Thymus (tissue), 11 donors: ENCODE data around the gene CAPSL. TPM values are rescaled to one million over a fixed set of nuclear protein-coding genes. Genes with fewer than 3 reads are reported as not detected.

Experiments
- DNase-seq, 9 donors: peaks; one replicate each; pipeline ENCODE4 v3.0.0-alpha.2; 2013; ENCODE audit warnings: low spot score in 9 of 9, low read depth in 6 of 9, missing footprints in 1 of 9
- H3K27ac ChIP-seq, 2 donors: one replicate each; pipeline ENCODE4 v1.5.1; 2013; ENCODE audit warnings: control low read depth in 1 of 2, low read depth in 1 of 2, low read length in 1 of 2, mild to moderate bottlenecking in 1 of 2, moderate library complexity in 1 of 2
- H3K27me3 ChIP-seq, 2 donors: one replicate each; pipeline ENCODE4 v1.5.1; 2013; ENCODE audit warnings: low read length in 1 of 2; ENCODE audit not compliant: control insufficient read depth in 2 of 2, insufficient read depth in 1 of 2
- H3K36me3 ChIP-seq, 2 donors: one replicate each; pipeline ENCODE4 v1.5.1; 2013; ENCODE audit warnings: low read length in 1 of 2, mild to moderate bottlenecking in 1 of 2, moderate library complexity in 1 of 2; ENCODE audit not compliant: control insufficient read depth in 2 of 2, insufficient read depth in 2 of 2
- H3K4me1 ChIP-seq, 2 donors: one replicate each; pipeline ENCODE4 v1.5.1; 2013; ENCODE audit warnings: low read length in 2 of 2; ENCODE audit not compliant: control insufficient read depth in 2 of 2, insufficient read depth in 2 of 2
- H3K4me3 ChIP-seq, 2 donors: one replicate each; pipeline ENCODE4 v1.5.1; 2013; ENCODE audit warnings: low read length in 2 of 2, control low read depth in 1 of 2, mild to moderate bottlenecking in 1 of 2
- H3K9me3 ChIP-seq, 2 donors: one replicate each; pipeline ENCODE4 v1.5.1; 2013; ENCODE audit warnings: low read length in 1 of 2, mild to moderate bottlenecking in 1 of 2; ENCODE audit not compliant: control insufficient read depth in 2 of 2, insufficient read depth in 1 of 2
- WGBS: extraction: QIAGEN DNeasy Blood & Tissue Kit; methylation state at CpG from one replicate; pipeline ENCODE4 v1.1.7; 2013; 5-methylcytosine and 5-hydroxymethylcytosine counted together
- polyA plus RNA-seq: library from polyadenylated mRNA; stranded (reverse); fragments of 200-250 nt; gene quantifications from one replicate; pipeline ENCODE4 v1.2.3, GENCODE V29; 2013
- total RNA-seq: library from RNA; stranded (reverse); fragments of 120-200 nt; gene quantifications from one replicate; pipeline ENCODE4 v1.2.4, GENCODE V29; 2013
- donor health status: healthy.

The CAPSL gene
- total and polyA plus RNA-seq, 2 donors: 2.6 to 4.0 TPM

DNA sequence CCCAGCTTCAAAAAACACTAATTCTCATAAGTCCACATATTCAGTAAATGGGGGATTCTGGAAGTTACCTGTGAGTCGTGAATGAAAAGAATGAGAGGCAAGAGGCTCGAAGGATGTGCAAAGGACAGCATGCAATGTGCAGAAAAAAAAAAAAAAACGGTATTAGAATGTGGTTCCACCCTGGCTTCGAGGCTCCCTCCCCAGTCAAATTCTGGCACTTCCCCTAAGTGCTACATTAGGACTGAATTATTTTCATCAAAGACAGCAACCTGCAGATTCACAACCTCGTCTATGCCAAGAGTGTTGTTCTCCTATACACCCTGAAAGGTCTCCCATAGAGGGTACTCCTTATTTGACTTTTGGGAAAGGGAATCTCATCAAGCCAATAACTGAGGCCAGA lies 16.5 kb downstream of the CAPSL start:
- no peak overlapping the region for H3K27ac ChIP-seq
- H3K36me3 ChIP-seq: peaks cover 0 to 6% of the 10 kb centered on the region in 2 donors
- DNase-seq: peak in 1 of 9 donors; percentile 59
- no peak overlapping the region for H3K4me3 ChIP-seq
- H3K9me3 ChIP-seq: peaks cover 0 to 12% of the 10 kb centered on the region in 2 donors
- 32% methylated on average over 5 of the region's 5 CpGs for WGBS
- peaks cover 26 to 39% of the 10 kb centered on the region in 2 donors for H3K4me1 ChIP-seq
- H3K27me3 ChIP-seq: no peaks in the 10 kb centered on the region

DNA sequence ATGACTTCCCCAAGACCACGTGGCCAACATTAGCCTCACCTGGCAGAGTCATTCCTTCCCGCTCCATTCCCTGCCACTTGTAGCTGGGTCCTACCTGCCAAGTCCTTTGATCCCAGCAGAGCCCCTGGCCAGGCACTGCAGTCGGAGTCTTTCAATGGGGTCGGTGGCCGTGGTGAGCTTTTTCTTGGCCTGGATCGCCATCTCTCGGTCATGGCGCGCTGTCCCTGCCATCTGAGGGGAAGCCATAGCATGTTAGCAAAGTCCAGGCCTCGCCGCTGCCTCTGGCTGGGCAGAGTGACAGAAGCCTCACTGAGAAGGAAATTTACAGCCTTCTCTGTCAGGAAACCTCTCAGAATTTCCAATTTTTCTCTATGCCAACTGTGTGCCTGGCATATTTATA lies 17.5 kb downstream of the CAPSL start:
- peak in 1 of 9 donors; percentile 24 for DNase-seq
- Histone ChIP-seq H3K27me3 (no peaks in the 10 kb centered on the region), H3K27ac (no peak overlapping the region), H3K9me3 (peaks cover 0 to 12% of the 10 kb centered on the region in 2 donors), H3K36me3 (peaks cover 0 to 6% of the 10 kb centered on the region in 2 donors), H3K4me3 (no peak overlapping the region), H3K4me1 (peaks cover 26 to 34% of the 10 kb centered on the region in 2 donors)
- WGBS: 92% methylated on average over 11 of the region's 11 CpGs

DNA sequence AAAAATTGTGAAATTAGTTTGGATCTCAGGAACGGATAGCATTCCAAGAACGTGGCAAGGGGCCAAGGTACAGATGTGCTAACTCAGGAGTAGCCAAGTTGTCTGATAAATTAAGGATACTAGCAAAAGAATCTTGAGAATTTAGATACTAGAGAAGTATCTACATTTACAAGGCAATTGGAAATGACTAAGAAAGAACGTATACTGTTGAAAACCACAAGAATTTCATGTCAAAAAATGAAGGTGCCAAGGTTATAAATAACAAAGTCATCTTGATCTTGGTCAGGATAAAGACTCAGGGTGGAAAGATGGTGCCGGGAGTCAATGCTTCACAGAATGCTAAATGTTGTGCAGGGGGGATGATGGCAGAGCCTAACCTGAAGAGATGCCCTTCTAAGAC lies 19.2 kb downstream of the CAPSL start:
- Histone ChIP-seq H3K27ac (no peak overlapping the region), H3K4me1 (peaks cover 15 to 20% of the 10 kb centered on the region in 2 donors), H3K4me3 (no peak overlapping the region), H3K36me3 (peaks cover 0 to 6% of the 10 kb centered on the region in 2 donors), H3K9me3 (peaks cover 0 to 12% of the 10 kb centered on the region in 2 donors), H3K27me3 (no peaks in the 10 kb centered on the region)
- 63% methylated on average over 4 of the region's 4 CpGs for WGBS
- no peak for DNase-seq

DNA sequence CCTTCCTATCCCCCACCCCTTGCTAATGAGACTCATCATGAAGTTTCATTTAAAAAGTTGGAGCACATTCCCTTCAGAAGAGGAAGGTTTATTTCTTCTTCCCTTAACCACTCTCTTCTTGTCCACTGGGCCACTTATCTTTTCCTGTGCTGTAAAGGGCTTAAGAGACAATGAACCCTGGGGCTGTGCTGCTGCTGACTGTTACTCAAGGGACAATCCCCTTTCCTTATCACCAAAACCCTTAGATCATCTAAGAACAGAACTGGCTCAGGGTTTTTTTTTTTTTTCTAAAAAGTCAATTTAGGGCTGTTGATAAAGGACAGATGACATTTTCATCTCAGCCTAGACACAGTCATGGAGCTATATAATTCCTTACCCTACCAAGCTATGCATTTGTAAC lies 29.6 kb downstream of the CAPSL start:
- H3K27me3 ChIP-seq: no peaks in the 10 kb centered on the region
- peaks cover 14 to 27% of the 10 kb centered on the region in 2 donors for H3K4me1 ChIP-seq
- DNase-seq: no peak
- no peak overlapping the region for H3K4me3 ChIP-seq
- H3K9me3 ChIP-seq: peaks cover 1 to 12% of the 10 kb centered on the region in 2 donors
- no peaks in the 10 kb centered on the region for H3K36me3 ChIP-seq
- peak overlapping the region in 1 of 2 donors; percentile 84 for H3K27ac ChIP-seq

DNA sequence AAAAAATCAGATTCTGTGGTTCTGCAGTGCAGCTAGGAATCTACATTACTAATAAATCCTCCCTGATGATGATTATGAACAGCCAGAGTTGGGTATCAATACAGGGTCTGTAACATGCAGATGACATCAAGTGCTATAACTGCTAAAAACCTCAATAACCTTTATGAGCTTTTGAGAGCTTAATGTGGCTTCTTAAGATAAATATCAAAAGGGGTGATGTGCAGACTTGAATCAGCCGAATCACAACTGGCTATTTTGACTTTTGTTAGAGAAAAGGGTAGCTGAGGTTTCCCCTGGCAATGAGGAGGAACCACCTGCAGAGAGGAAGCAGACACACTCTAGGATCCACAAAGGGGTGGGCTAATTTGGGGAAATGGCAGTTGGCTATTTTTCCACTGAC lies 30.2 kb downstream of the CAPSL start:
- 6% methylated on average over 1 of the region's 1 CpG for whole genome bisulfite sequencing
- peak in 2 of 9 donors; percentile 43 to 73 for DNase-seq
- Histone ChIP-seq H3K4me3 (no peak overlapping the region), H3K27me3 (no peaks in the 10 kb centered on the region), H3K27ac (peak overlapping the region; percentile 33 to 84), H3K4me1 (peaks cover 14 to 32% of the 10 kb centered on the region in 2 donors), H3K36me3 (no peaks in the 10 kb centered on the region), H3K9me3 (peaks cover 1 to 16% of the 10 kb centered on the region in 2 donors)

DNA sequence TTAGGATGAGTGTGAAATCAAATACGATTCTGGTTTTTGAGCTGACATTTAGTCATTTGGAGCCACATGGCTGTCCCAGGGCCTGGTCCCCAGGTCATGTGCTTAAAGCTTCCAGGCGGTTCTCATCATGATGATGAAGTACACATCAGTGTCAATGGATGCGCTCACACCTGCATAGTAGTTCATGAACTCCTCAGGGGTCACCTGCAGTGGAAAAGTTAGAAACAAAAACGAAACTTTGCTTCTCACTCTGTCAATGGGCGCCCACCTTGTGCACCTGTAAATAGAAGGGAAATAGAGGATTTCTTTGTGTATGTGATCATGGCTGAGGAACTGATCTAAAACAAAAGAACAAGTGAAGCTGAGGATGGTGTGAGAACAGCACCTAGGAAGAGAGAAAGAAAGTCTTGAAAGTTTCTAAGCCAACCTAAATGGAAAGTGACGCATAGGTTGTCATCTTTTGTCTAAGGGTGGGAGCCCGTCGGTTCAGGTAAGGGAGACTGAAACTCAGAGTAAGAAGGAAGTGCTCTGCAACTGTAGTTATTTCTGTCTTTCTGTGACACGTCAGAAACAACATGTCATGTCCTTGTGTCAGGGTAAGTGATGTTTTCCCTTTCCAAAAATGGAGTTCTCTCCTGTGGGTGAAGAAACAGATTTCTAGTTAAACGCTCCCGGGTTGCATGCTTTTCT lies 33.8 kb downstream of the CAPSL start:
- WGBS: 77% methylated on average over 11 of the region's 11 CpGs
- Histone ChIP-seq H3K27me3 (no peaks in the 10 kb centered on the region), H3K4me1 (peaks cover 42 to 63% of the 10 kb centered on the region in 2 donors), H3K36me3 (no peaks in the 10 kb centered on the region), H3K27ac (peak overlapping the region in 1 of 2 donors; percentile 27), H3K9me3 (peaks cover 0 to 7% of the 10 kb centered on the region in 2 donors), H3K4me3 (no peak overlapping the region)
- no peak for DNase-seq

DNA sequence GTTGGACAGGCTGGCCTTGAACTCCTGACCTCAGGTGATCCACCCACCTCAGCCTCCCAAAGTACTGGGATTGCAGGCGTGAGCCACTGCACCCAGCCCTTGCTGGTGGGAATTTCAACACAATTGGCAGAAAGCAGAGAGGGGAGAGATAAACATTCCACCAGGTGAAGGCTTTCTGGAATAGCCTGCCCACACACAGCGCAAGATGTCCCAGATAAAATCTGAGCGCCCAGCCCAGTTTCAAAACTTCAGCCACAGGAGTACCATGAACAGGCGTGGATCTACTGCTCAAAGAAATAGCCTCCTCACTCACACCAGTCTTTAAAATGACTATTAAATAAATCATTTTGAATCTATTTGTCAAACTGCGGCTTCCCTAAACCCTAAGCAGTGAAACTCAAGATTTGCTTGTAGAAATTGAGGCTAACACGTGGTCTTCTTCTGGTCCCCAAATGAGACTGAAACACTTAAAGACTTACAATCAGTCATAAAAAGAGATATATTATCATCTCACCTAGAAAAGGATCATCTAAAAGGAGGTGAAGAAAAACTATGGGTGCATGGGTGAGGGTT lies 34.7 kb downstream of the CAPSL start:
- H3K27ac ChIP-seq: no peak overlapping the region
- WGBS: 98% methylated on average over 6 of the region's 6 CpGs
- no peak for DNase-seq

DNA sequence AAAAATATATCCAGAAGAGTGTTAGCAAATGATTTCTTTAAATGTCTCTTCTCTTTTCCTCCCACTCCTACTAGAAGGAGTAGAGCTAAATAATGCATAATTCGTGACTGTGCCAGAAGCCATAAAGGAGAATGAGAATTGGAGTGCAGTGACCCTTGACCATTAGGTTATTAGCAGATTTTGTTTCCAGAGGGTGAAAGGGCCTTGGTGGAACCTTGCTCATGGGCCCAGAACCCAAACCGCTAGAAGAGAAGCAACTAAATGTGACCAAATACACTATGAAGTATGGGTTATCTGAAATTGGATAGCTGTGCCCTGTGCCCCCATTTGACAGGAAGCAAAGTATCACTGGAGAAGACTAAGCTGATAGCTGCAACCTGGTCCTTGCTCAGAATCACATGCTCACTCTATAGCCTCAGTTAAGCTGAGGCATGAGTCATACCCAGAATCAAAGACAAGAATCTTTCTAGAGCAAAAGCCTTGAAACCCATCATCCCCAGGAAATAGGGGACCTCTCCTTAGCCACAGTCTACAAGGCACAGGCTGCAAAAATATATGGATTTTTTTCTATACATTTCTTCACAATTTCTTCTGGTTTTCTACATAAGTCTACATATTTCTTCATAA lies 36.3 kb downstream of the CAPSL start:
- H3K9me3 ChIP-seq: peaks cover 0 to 7% of the 10 kb centered on the region in 2 donors
- H3K27me3 ChIP-seq: no peaks in the 10 kb centered on the region
- H3K27ac ChIP-seq: peak overlapping the region; percentile 22 to 89
- no peak overlapping the region for H3K4me3 ChIP-seq
- no peaks in the 10 kb centered on the region for H3K36me3 ChIP-seq
- peak in 2 of 9 donors; percentile 48 to 74 for DNase-seq
- WGBS: 95% methylated on average over 2 of the region's 2 CpGs
- H3K4me1 ChIP-seq: peaks cover 42 to 63% of the 10 kb centered on the region in 2 donors

More for the DNA sequence above, 34.7 kb downstream of the CAPSL start:
- Histone ChIP-seq H3K36me3 (no peaks in the 10 kb centered on the region), H3K4me3 (no peak overlapping the region), H3K4me1 (peaks cover 47 to 69% of the 10 kb centered on the region in 2 donors), H3K27me3 (no peaks in the 10 kb centered on the region), H3K9me3 (peaks cover 0 to 7% of the 10 kb centered on the region in 2 donors)
